ENCODE measurements around the gene SMAD2. TPM values are rescaled to one million over a fixed set of nuclear protein-coding genes. Genes with fewer than 3 reads are reported as not detected.

Gene SMAD2
- total RNA-seq, 4 donors from 2014 or later: 47.4 to 116 (median 72.2) TPM

GRCh38 chr18:47800248-47800647, 130.2 kb downstream of the SMAD2 start:
- no peak for TF ChIP-seq CTCF (IDR thresholded peaks at IDR 0.05)
- no peak for DNase-seq (ENCODE audit: low spot score)
- ATAC-seq (ENCODE audit: low FRiP score): no peak

GRCh38 chr18:47799376-47799775, 131.1 kb downstream of the SMAD2 start:
- DNase-seq (ENCODE audit: low spot score) (no peak), ATAC-seq (ENCODE audit: low FRiP score) (no peak)
- TF ChIP-seq CTCF (IDR thresholded peaks at IDR 0.05): no peak

GRCh38 chr18:47798366-47798765, 132.1 kb downstream of the SMAD2 start:
- DNase-seq (ENCODE audit: low spot score): no peak
- TF ChIP-seq CTCF (IDR thresholded peaks at IDR 0.05): no peak
- no peak for ATAC-seq (ENCODE audit: low FRiP score)

- ATAC-seq (ENCODE audit: low FRiP score) (no peak), DNase-seq (ENCODE audit: low spot score) (no peak)
- no peak for TF ChIP-seq CTCF (IDR thresholded peaks at IDR 0.05)
These were observed 133.3 kb downstream of the SMAD2 start for GRCh38 chr18:47797126-47797525.

GRCh38 chr18:47795434-47795814, 135.0 kb downstream of the SMAD2 start:
- TF ChIP-seq CTCF (IDR thresholded peaks at IDR 0.05): no peak
- ATAC-seq (ENCODE audit: low FRiP score) (no peak), DNase-seq (ENCODE audit: low spot score) (no peak)

- TF ChIP-seq CTCF (IDR thresholded peaks at IDR 0.05): no peak
- ATAC-seq (ENCODE audit: low FRiP score) (no peak), DNase-seq (ENCODE audit: low spot score) (no peak)
These were observed 135.6 kb downstream of the SMAD2 start for GRCh38 chr18:47794725-47795433.

GRCh38 chr18:47793609-47794008, 136.8 kb downstream of the SMAD2 start:
- DNase-seq (ENCODE audit: low spot score) (no peak), ATAC-seq (ENCODE audit: low FRiP score) (no peak)
- TF ChIP-seq CTCF (IDR thresholded peaks at IDR 0.05): no peak

All from omental fat pad (tissue), 4 donors.